ENCODE results near the gene HBEGF.

The HBEGF gene

DNA sequence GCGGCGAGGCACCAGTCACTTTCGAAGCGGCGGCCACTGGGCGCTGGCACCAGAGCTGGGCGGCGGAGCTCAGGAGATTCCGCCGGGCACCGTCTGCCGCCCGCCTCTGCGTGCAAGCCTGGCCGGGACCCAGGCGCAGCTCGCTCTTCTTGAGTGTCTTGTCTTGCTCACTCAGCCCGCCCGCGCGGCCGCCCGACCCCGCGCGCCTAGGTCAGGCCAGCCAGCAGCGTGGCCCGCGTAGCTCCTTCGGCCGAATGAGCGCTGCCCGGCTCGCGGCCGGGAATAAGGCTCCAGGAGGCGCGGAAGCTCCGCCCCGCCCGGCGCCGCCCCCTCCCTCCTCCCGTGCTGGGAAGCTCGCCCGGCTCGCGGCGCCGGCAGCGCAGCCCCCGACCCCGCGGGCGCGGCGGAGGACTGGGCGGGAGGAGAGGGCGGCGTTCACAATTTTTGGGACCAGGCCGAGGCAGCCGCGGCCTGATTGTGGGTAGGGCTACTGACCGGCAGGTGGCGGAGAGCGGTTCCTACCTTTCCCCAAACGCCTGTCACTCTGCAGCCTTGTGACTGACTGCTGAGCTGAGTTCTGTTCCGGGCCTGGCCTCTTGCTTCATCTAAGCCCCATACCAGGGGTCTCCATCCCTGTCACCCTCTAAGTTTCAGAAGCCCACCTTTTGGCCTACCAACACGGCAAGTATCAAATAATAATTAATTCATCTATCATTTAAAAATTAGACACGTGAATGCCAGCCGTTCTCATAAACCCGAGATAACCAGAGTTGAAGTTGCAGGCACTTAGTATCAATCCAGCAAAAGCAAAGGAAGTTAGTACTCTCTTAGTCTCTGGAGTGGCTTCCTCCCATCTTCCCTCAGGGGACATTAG lies at the start of gene HBEGF:
Gene HBEGF, minus strand, starts transcription at position 256 of the 874 bp plus-strand sequence. CDS start 275 bp downstream, outside the sequence.
- peak within 1 kb of the TSS; percentile 86 to 90 (median 88) for H3K4me3 Mint-ChIP-seq
- peaks cover 28% of the 10 kb centered on the region for H3K4me1 Mint-ChIP-seq
- peak; percentile 40 to 59 (median 52) for TF ChIP-seq CTCF (IDR thresholded peaks at IDR 0.05; ENCODE audit: unreplicated experiment in 3 of 3)
- no peak within 1 kb of the TSS for H3K27ac Mint-ChIP-seq
- H3K36me3 Mint-ChIP-seq (ENCODE audit: low read depth) = no peaks in the 10 kb centered on the region
- H3K27me3 Mint-ChIP-seq (ENCODE audit: low read depth) = peaks cover 68% of the 10 kb centered on the region
- H3K9me3 Mint-ChIP-seq = no peaks in the 10 kb centered on the region

DNA sequence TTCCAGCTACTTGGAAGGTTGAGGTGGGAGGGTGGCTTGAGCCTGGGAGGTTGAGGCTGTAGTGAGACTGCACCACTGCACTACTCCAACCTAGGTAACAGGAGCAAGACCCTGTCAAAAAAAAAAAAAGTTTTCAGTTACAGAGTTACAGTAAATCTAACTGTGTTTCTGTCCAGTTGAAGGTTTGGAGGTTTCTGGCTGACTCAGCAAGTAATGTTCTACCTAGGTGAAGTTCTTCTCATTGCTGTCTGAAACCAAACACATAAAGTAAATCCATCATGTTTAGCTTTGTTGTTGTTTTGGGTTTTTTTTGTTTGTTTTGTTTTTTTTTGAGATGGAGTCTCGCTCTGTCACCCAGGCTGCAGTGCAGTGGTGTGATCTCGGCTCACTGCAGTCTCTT lies 47.3 kb upstream of the HBEGF start:
- Mint-ChIP-seq H3K27ac (no peak overlapping the region), H3K27me3 (ENCODE audit: low read depth) (no peaks in the 10 kb centered on the region), H3K36me3 (ENCODE audit: low read depth) (no peaks in the 10 kb centered on the region), H3K9me3 (no peaks in the 10 kb centered on the region), H3K4me3 (no peak overlapping the region), H3K4me1 (no peaks in the 10 kb centered on the region)
- no peak for TF ChIP-seq CTCF (IDR thresholded peaks at IDR 0.05; ENCODE audit: unreplicated experiment in 3 of 3)

- H3K9me3 Mint-ChIP-seq = no peaks in the 10 kb centered on the region
- H3K27me3 Mint-ChIP-seq (ENCODE audit: low read depth) = no peaks in the 10 kb centered on the region
- H3K36me3 Mint-ChIP-seq (ENCODE audit: low read depth) = no peaks in the 10 kb centered on the region
- H3K4me1 Mint-ChIP-seq = no peaks in the 10 kb centered on the region
- H3K27ac Mint-ChIP-seq = no peak overlapping the region
- H3K4me3 Mint-ChIP-seq = no peak overlapping the region
- no peak for TF ChIP-seq CTCF (IDR thresholded peaks at IDR 0.05; ENCODE audit: unreplicated experiment in 3 of 3)
These were observed 45.3 kb upstream of the HBEGF start for GRCh38 chr5:140391732-140392131.

DNA sequence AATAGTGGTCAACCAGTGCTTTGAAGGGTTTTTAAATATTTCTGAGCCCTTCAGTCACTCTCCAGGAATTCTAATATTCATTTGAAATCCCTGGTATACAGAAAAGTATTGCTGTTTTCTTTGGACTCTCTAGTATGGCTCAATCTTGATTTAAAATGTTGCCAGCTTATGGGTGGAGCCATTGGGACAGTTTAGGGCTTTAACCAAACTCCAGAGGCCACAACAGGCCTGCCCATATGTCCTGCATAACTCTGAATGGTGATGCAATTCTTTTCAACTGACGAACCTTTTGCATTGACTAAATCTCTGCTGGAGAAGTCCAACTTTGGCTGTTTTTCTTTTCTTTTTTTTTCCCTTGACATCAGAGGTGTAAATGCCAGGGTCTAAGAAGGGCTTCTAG lies 44.9 kb upstream of the HBEGF start:
- Mint-ChIP-seq H3K36me3 (ENCODE audit: low read depth) (no peaks in the 10 kb centered on the region), H3K9me3 (no peaks in the 10 kb centered on the region), H3K27me3 (ENCODE audit: low read depth) (no peaks in the 10 kb centered on the region), H3K4me1 (no peaks in the 10 kb centered on the region), H3K4me3 (no peak overlapping the region), H3K27ac (no peak overlapping the region)
- no peak for TF ChIP-seq CTCF (IDR thresholded peaks at IDR 0.05; ENCODE audit: unreplicated experiment in 3 of 3)

DNA sequence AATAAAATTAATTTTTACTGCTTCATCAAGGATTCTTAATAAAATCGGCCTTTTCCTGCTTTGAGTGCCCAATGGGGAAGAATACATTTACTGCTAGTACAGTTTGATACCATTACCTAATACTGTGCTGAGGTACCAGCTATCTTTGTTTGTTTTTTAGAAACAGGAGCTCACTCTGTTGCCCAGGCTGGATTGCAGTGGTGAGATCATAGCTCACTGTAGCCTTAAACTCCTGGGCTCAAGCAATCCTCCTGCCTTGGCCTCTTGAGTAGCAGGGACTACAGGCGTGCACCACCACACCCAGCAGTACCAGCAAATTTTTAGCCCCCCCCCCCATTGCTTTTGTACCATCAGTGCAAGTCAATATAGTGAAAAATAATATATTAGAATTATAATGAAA lies 41.6 kb upstream of the HBEGF start:
- Mint-ChIP-seq H3K36me3 (ENCODE audit: low read depth) (no peaks in the 10 kb centered on the region), H3K4me1 (no peaks in the 10 kb centered on the region), H3K27ac (no peak overlapping the region), H3K27me3 (ENCODE audit: low read depth) (no peaks in the 10 kb centered on the region), H3K4me3 (no peak overlapping the region), H3K9me3 (no peaks in the 10 kb centered on the region)
- TF ChIP-seq CTCF (IDR thresholded peaks at IDR 0.05; ENCODE audit: unreplicated experiment in 3 of 3) = no peak

DNA sequence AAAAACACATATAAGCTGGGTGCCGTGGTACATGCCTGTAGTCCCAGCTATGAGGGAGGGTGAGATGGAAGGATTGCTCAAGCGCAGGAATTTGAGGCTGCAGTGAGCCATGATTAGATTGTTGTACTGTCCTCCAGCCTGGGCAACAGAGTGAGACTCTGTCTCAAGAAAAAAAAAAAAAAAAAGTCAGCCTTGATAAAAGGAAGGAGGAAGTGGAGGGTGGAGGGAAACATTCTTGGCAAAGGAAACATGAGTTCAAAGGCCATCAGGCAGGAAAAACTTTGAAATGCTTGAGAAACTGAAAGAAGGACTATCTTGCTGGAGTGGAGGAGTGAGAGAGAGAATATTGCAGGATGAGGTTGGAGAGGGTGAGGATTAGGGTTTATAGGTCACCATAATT lies 36.9 kb upstream of the HBEGF start:
- H3K4me1 Mint-ChIP-seq = no peaks in the 10 kb centered on the region
- H3K4me3 Mint-ChIP-seq = no peak overlapping the region
- no peaks in the 10 kb centered on the region for H3K9me3 Mint-ChIP-seq
- no peak overlapping the region for H3K27ac Mint-ChIP-seq
- TF ChIP-seq CTCF (IDR thresholded peaks at IDR 0.05; ENCODE audit: unreplicated experiment in 3 of 3) = no peak
- H3K36me3 Mint-ChIP-seq (ENCODE audit: low read depth) = no peaks in the 10 kb centered on the region
- H3K27me3 Mint-ChIP-seq (ENCODE audit: low read depth) = no peaks in the 10 kb centered on the region

Measured in nephron (organoid).